ENCODE results near the gene CCSER1.

- TF ChIP-seq CTCF (IDR thresholded peaks at IDR 0.05; ENCODE audit: poor library complexity), result no peak
- TF ChIP-seq EZH2 (IDR thresholded peaks at IDR 0.05; ENCODE audit: borderline replicate concordance), result no peak
Observed at GRCh38 chr4:91031761-91032160, 904.6 kb downstream of the CCSER1 start.

Data from hepatocyte (in vitro differentiated cells).